HepG2 (cell line): ENCODE data around the gene FN1. TPM values are rescaled to one million over a fixed set of nuclear protein-coding genes. Genes with fewer than 3 reads are reported as not detected.

ENCODE experiments used
- ATF1 ChIP-seq: IDR thresholded peaks from 2 replicates; pipeline ENCODE4 v1.6.1; 2016; ENCODE audit warnings: mild to moderate bottlenecking, control low read depth
- ATF7-NPFF ChIP-seq: sonication (generic); formaldehyde crosslinking; IDR thresholded peaks from 2 replicates; pipeline ENCODE4 v1.8.1; 2023; ENCODE audit warnings: mild to moderate bottlenecking, low read depth, missing genetic modification reagents, moderate library complexity
- CBFB ChIP-seq: sonication (generic); formaldehyde crosslinking; IDR thresholded peaks from 2 replicates; pipeline ENCODE4 v1.4.0; 2020; ENCODE audit warnings: missing genetic modification reagents
- CEBPG ChIP-seq: IDR thresholded peaks from 2 replicates; pipeline ENCODE4 v1.6.1; 2016
- ELF1 ChIP-seq: sonication (generic); formaldehyde crosslinking; IDR thresholded peaks from 2 replicates; pipeline ENCODE4 v1.4.0; 2020; ENCODE audit warnings: missing genetic modification reagents
- FOSL1 ChIP-seq: sonication (generic); formaldehyde crosslinking; IDR thresholded peaks from 2 replicates; pipeline ENCODE4 v1.9.0; 2021; ENCODE audit warnings: missing genetic modification reagents, borderline replicate concordance
- KDM6A ChIP-seq: IDR thresholded peaks from 2 replicates; pipeline ENCODE4 v1.6.1; 2016; ENCODE audit warnings: low read depth
- MIER3 ChIP-seq: IDR thresholded peaks from 2 replicates; pipeline ENCODE4 v1.6.1; 2016; ENCODE audit warnings: missing compliant biosample characterization, borderline replicate concordance
- MTF1 ChIP-seq: sonication (generic); formaldehyde crosslinking; IDR thresholded peaks from 2 replicates; pipeline ENCODE4 v1.5.0; 2020; ENCODE audit warnings: missing genetic modification reagents
- SALL2 ChIP-seq: sonication (generic); formaldehyde crosslinking; IDR thresholded peaks from 2 replicates; pipeline ENCODE4 v1.8.1; 2023; ENCODE audit warnings: mild to moderate bottlenecking, missing genetic modification reagents, inconsistent platforms
- SIX1 ChIP-seq: sonication (generic); formaldehyde crosslinking; IDR thresholded peaks from 2 replicates; pipeline ENCODE4 v1.4.0; 2020; ENCODE audit warnings: missing genetic modification reagents, borderline replicate concordance
- STAG1 ChIP-seq: sonication (generic); formaldehyde crosslinking; IDR thresholded peaks from 2 replicates; pipeline ENCODE4 v1.4.0; 2020; ENCODE audit warnings: missing genetic modification reagents
- YEATS4 ChIP-seq: sonication (generic); formaldehyde crosslinking; IDR thresholded peaks from 2 replicates; pipeline ENCODE4 v1.4.0; 2020; ENCODE audit warnings: missing genetic modification reagents, borderline replicate concordance
- ZBTB7B ChIP-seq: sonication (generic); formaldehyde crosslinking; IDR thresholded peaks from 2 replicates; pipeline ENCODE4 v1.4.0; 2020; ENCODE audit warnings: missing genetic modification reagents
- ZNF274 ChIP-seq: sonication (generic); formaldehyde crosslinking; IDR thresholded peaks from 2 replicates; pipeline ENCODE4 v1.5.1; 2020; ENCODE audit warnings: mild to moderate bottlenecking, missing genetic modification reagents
- ZNF615 ChIP-seq: sonication (generic); formaldehyde crosslinking; IDR thresholded peaks from 2 replicates; pipeline ENCODE4 v1.5.0; 2020; ENCODE audit warnings: mild to moderate bottlenecking, missing genetic modification reagents, borderline replicate concordance
- polyA plus RNA-seq, 8 experiments: library from polyadenylated mRNA; depleted of rRNA in 3 of 8; stranded (reverse) in 7 of 8; unstranded in 1 of 8; fragments of >200 nt; fragmentation: Illumina TruSeq in 4 of 8; extraction: Trizol in 4 of 8; gene quantifications; 2 replicates each; pipeline versions ENCODE4 v1.2.1 to v1.2.3, GENCODE V29; 2011 to 2016; ENCODE audit warnings: low read depth in 4 of 8, missing spikeins in 1 of 8, mixed read lengths in 1 of 8; ENCODE audit not compliant: insufficient read depth in 1 of 8
- total RNA-seq, 5 experiments: library from RNA; depleted of rRNA; stranded (reverse); fragments of >200 nt; fragmentation: Illumina TruSeq; extraction: Trizol; gene quantifications; 2 replicates each; pipeline ENCODE4 v1.2.3, GENCODE V29; 2016; ENCODE audit warnings: low read depth in 1 of 5
- TF ChIP-seq, protein P1 (sequence below): sonication (generic); formaldehyde crosslinking; IDR thresholded peaks from 2 replicates; pipeline ENCODE4 v1.5.1; 2020; ENCODE audit warnings: mild to moderate bottlenecking, missing genetic modification reagents, borderline replicate concordance
- TF ChIP-seq, protein P2 (sequence below): sonication (generic); formaldehyde crosslinking; IDR thresholded peaks from 2 replicates; pipeline ENCODE4 v1.8.0; 2022; ENCODE audit warnings: mild to moderate bottlenecking, missing genetic modification reagents
- TF ChIP-seq, protein P3 (sequence below): sonication (generic); formaldehyde crosslinking; IDR thresholded peaks from 2 replicates; pipeline ENCODE4 v1.5.1; 2020; ENCODE audit warnings: mild to moderate bottlenecking, missing genetic modification reagents, moderate library complexity

The FN1 gene
- total and polyA plus RNA-seq, 2 of the 13 experiments (the other 11 are each of a cell fraction or from before 2014, with no cell fraction given), result 1,847 to 6,471 TPM

DNA sequence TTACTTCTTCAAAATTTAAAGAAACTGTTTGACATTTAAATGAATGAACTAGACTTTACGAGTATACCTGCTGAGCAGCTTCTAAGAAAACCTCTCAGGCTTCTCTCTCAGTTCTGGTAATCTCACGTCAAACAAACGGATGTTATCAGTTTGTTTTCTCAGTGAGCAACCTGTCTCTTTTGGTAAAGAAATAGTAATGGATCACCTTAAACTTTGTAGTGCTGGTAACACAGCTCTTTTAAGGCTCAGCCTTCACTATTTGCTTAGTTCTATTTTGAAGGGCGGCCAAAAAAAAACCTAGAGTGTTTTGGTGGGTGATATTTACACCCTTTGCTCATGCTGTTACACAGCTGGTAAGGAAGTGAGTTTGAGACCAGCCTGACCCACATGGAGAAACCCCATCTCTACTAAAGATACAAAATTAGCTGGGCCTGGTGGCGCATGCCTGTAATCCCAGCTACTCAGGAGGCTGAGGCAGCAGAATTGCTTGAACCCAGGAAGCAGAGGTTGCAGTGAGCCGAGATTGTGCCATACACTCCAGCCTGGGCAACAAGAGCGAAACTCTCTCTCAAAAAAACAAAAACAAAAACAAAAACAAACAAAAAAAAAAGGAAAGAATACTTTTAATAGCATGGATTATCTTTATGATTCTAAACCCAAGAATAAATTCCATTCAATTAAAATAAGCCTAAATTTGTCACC is 15.9 kb downstream of the FN1 start (continued):
- TF ChIP-seq, protein P1, sequence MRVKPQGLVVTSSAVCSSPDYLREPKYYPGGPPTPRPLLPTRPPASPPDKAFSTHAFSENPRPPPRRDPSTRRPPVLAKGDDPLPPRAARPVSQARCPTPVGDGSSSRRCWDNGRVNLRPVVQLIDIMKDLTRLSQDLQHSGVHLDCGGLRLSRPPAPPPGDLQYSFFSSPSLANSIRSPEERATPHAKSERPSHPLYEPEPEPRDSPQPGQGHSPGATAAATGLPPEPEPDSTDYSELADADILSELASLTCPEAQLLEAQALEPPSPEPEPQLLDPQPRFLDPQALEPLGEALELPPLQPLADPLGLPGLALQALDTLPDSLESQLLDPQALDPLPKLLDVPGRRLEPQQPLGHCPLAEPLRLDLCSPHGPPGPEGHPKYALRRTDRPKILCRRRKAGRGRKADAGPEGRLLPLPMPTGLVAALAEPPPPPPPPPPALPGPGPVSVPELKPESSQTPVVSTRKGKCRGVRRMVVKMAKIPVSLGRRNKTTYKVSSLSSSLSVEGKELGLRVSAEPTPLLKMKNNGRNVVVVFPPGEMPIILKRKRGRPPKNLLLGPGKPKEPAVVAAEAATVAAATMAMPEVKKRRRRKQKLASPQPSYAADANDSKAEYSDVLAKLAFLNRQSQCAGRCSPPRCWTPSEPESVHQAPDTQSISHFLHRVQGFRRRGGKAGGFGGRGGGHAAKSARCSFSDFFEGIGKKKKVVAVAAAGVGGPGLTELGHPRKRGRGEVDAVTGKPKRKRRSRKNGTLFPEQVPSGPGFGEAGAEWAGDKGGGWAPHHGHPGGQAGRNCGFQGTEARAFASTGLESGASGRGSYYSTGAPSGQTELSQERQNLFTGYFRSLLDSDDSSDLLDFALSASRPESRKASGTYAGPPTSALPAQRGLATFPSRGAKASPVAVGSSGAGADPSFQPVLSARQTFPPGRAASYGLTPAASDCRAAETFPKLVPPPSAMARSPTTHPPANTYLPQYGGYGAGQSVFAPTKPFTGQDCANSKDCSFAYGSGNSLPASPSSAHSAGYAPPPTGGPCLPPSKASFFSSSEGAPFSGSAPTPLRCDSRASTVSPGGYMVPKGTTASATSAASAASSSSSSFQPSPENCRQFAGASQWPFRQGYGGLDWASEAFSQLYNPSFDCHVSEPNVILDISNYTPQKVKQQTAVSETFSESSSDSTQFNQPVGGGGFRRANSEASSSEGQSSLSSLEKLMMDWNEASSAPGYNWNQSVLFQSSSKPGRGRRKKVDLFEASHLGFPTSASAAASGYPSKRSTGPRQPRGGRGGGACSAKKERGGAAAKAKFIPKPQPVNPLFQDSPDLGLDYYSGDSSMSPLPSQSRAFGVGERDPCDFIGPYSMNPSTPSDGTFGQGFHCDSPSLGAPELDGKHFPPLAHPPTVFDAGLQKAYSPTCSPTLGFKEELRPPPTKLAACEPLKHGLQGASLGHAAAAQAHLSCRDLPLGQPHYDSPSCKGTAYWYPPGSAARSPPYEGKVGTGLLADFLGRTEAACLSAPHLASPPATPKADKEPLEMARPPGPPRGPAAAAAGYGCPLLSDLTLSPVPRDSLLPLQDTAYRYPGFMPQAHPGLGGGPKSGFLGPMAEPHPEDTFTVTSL (CRISPR knock-in tag), result peak; percentile 73
- TF ChIP-seq ATF7-NPFF (CRISPR knock-in tag), result no peak
- TF ChIP-seq ZNF274, result 0 out of 2 replicates have a peak, but pooled peaks have one; percentile 44
- TF ChIP-seq, protein P2, sequence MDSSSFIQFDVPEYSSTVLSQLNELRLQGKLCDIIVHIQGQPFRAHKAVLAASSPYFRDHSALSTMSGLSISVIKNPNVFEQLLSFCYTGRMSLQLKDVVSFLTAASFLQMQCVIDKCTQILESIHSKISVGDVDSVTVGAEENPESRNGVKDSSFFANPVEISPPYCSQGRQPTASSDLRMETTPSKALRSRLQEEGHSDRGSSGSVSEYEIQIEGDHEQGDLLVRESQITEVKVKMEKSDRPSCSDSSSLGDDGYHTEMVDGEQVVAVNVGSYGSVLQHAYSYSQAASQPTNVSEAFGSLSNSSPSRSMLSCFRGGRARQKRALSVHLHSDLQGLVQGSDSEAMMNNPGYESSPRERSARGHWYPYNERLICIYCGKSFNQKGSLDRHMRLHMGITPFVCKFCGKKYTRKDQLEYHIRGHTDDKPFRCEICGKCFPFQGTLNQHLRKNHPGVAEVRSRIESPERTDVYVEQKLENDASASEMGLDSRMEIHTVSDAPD (CRISPR knock-in tag), result peak; percentile 91
- TF ChIP-seq YEATS4 (CRISPR knock-in tag), result peak; percentile 15; the same call in 1 of the 2 replicates
- TF ChIP-seq MIER3 (CRISPR knock-in tag), result peak; percentile 75; the same call in 1 of the 2 replicates
- 0 out of 2 replicates have a peak, but pooled peaks have one; percentile 25 for TF ChIP-seq KDM6A (CRISPR knock-in tag)
- 0 out of 2 replicates have a peak, but pooled peaks have one; percentile 12 for TF ChIP-seq CBFB (CRISPR knock-in tag)
- TF ChIP-seq ATF1 (CRISPR knock-in tag), result no peak
- TF ChIP-seq SALL2 (CRISPR knock-in tag), result 0 out of 2 replicates have a peak, but pooled peaks have one; percentile 30
- peak; percentile 66; the same call in 1 of the 2 replicates for TF ChIP-seq SIX1 (CRISPR knock-in tag)
- 0 out of 2 replicates have a peak, but pooled peaks have one; percentile 29 for TF ChIP-seq ELF1 (CRISPR knock-in tag)
- peak; percentile 38; the same call in 1 of the 2 replicates for TF ChIP-seq CEBPG
- TF ChIP-seq FOSL1 (CRISPR knock-in tag), result peak; percentile 38; the same call in 1 of the 2 replicates
- TF ChIP-seq ZNF615 (CRISPR knock-in tag), result peak; percentile 57; the same call in 1 of the 2 replicates
- peak; percentile 31 for TF ChIP-seq STAG1 (CRISPR knock-in tag)
- no peak for TF ChIP-seq MTF1
- TF ChIP-seq, protein P3, sequence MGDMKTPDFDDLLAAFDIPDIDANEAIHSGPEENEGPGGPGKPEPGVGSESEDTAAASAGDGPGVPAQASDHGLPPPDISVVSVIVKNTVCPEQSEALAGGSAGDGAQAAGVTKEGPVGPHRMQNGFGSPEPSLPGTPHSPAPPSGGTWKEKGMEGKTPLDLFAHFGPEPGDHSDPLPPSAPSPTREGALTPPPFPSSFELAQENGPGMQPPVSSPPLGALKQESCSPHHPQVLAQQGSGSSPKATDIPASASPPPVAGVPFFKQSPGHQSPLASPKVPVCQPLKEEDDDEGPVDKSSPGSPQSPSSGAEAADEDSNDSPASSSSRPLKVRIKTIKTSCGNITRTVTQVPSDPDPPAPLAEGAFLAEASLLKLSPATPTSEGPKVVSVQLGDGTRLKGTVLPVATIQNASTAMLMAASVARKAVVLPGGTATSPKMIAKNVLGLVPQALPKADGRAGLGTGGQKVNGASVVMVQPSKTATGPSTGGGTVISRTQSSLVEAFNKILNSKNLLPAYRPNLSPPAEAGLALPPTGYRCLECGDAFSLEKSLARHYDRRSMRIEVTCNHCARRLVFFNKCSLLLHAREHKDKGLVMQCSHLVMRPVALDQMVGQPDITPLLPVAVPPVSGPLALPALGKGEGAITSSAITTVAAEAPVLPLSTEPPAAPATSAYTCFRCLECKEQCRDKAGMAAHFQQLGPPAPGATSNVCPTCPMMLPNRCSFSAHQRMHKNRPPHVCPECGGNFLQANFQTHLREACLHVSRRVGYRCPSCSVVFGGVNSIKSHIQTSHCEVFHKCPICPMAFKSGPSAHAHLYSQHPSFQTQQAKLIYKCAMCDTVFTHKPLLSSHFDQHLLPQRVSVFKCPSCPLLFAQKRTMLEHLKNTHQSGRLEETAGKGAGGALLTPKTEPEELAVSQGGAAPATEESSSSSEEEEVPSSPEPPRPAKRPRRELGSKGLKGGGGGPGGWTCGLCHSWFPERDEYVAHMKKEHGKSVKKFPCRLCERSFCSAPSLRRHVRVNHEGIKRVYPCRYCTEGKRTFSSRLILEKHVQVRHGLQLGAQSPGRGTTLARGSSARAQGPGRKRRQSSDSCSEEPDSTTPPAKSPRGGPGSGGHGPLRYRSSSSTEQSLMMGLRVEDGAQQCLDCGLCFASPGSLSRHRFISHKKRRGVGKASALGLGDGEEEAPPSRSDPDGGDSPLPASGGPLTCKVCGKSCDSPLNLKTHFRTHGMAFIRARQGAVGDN, result peak; percentile 40; the same call in 1 of the 2 replicates
- 0 out of 2 replicates have a peak, but pooled peaks have one; percentile 17 for TF ChIP-seq ZBTB7B
